HG02938 (cell line): Measurements from ENCODE around the gene SEMA3B.
"Not testable (repeated sequence)": the region's sequence is repeated elsewhere in the genome, so short reads cannot be mapped to it uniquely, and the experiment has no call there.

Experiments used
- ATAC-seq: cut with Tn5 transposase; IDR thresholded peaks from one replicate; pipeline ENCODE4 v1.9.1; 2021; ENCODE audit warnings: mild to moderate bottlenecking, moderate library complexity; ENCODE audit not compliant: unreplicated experiment

Gene SEMA3B

DNA sequence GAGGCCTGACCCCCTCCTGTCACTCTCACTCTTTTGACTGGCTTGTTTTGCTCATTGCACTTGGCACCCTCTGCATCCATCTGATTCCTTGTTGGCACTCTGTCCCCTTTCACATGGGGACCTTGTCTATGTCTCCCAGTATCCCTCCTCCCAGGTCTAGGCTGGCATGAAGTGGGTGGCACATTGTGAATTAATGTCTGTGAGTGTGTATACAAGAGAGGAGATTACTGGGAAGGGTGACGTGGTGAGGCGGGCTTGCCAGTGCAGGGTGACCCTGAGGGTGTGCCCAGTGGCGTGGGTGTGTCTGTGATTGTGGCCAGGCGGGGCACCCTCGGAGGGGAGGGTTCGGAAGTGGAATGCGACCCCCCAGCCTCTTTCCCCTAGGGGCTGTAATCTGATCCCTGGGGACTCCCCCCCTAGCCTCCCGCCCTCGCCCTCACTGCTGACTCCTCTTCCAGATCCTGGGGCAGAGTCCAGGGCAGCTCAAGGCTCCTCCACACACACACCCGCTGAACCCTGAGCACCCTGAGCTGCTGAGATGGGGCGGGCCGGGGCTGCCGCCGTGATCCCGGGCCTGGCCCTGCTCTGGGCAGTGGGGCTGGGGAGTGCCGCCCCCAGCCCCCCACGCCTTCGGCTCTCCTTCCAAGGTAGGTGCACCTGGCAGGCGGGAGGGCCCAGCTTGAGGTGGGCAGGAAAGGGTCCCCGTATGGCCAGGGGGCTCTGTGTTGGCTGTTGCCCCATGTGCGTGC lies at the start of gene SEMA3B:
Gene SEMA3B (plus strand): TSS at position 445 of the 749 bp plus-strand sequence. CDS start 94 bp downstream, at position 539.
- no peak for ATAC-seq

GRCh38 chr3:50219285-50219684 lies 49.7 kb upstream of the SEMA3B start:
- no peak for ATAC-seq

DNA sequence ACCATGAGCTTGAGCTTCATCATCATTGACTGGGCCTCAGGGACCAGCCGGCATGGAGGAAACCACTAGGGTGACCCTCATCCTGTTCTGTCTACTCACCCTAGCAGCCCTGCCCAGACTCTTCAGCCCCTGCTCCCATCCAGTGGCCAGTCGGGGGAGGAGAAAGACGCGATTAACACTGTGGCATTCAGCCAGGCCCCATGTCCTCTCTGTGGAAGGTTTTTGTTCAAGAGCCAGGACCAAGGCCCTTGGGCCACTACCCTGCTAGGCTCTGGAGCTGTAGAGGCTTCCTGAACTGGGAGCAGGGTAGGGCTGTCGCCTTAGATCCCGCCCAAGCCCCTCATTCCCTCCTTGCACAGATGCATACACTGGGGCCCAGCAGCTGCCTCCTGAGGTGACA lies 48.8 kb upstream of the SEMA3B start:
- ATAC-seq, result no peak

- ATAC-seq, result no peak
These were observed 47.9 kb upstream of the SEMA3B start for GRCh38 chr3:50221051-50221410.

- ATAC-seq, result no peak
These were observed 47.4 kb upstream of the SEMA3B start for GRCh38 chr3:50221411-50222168.

DNA sequence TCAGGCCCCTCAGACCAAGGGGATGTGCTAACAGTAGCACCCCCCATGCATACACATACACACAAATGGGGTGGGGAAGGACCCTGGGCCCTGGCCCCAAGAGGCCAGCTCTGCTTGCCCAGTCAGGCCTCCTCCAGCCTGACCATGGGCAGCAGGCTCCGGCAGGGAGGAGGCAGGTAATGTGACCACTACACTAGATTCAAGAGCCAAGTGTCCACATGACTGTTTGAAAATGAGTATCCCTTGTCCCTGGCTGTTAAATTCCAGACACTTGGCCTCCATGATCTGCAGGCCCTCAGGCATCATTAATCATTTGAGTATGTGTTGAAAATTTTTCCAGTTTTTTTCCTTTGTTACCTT lies 46.8 kb upstream of the SEMA3B start:
- no peak for ATAC-seq

DNA sequence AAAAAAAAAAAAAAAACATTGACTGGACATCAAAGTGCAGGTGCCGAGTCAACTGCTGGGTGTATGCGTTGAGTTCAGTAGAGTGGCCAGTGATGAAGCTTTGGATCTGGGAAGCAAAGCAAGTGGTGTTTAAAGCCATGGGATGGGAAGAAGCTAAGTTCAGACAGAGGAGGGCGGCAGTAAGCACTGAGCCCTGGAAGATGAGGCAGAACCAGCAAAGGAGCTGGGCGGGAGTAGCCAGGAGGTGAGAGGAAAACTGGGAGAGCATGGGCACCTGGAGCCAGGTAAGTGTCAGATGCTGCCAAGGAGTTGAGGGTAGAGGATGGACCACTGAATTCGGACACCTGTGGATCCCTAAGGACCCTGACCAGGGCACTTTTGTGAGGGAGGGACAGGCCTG lies 44.3 kb upstream of the SEMA3B start:
- no peak for ATAC-seq

GRCh38 chr3:50226888-50227389 lies 42.0 kb upstream of the SEMA3B start:
- peak; percentile 9 for ATAC-seq

DNA sequence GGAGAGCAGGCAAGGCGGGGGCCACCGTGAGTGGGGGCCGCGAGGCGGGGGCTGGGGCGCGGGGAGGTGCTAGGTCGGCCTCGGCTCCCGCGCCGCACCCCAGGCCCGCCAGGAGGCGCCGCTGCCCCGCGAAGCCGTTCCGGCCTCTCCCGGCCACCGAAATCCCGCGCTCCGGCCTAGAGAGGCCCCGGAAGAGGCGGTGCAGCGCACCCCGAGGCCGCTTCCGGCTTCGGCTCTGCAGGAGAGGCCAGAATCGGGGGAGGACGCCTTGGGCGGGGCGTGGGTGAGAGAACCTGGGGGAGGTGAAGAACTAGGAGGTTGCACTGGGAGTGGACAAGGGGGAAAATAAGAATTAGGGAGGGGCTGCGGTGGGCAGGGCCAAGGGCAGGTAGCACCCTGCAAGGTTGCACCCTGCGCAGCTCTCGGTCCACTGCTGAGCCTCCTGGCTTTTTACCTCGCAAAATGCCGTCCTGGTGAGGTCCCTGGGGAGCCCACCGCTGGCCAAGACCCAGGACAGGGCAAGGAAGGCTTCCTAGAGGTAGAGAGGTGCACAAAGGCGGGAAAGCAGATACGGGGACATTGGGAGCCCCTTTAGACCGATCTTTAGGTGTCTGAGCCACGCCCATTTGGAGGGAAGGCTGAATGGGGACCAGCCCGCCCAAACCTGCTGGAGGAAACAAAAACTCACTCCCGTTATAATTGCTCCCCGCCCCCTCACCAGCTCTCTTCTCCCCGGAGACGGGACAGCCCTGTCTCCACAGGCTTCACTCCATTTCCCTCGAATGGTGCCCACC lies 41.4 kb upstream of the SEMA3B start:
- peak; percentile 72 for ATAC-seq

DNA sequence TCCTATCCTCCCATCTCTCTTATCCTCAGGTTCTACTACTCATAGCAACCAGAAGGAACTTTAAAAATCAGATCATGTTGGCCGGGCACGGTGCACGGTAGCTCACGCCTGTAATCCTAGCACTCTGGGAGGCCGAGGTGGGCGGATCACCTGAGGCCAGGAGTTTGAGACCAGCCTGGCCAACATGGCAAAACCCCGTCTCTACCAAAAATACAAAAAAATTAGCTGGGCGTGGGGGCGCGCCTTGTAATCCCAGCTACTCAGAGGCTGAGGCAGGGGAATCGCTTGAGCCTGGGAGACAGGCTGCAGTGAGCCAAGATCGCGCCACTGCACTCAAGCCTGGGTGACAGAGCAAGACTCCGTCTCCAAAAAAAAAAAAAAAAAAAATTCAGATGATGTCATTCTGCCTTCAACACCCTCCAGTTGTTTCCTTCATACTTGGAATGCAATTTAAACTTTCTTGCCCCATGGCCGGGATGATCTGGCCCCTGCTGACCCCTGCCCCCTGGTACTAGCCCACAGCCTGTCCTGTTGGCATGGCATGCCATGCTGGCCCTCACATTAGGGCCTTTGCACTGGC lies 40.7 kb upstream of the SEMA3B start:
- not testable (repeated sequence) for ATAC-seq

GRCh38 chr3:50229490-50229889 lies 39.5 kb upstream of the SEMA3B start:
- ATAC-seq, result no peak

GRCh38 chr3:50230104-50230793 lies 38.7 kb upstream of the SEMA3B start:
- ATAC-seq, result no peak

GRCh38 chr3:50230794-50231125 lies 38.2 kb upstream of the SEMA3B start:
- no peak for ATAC-seq

DNA sequence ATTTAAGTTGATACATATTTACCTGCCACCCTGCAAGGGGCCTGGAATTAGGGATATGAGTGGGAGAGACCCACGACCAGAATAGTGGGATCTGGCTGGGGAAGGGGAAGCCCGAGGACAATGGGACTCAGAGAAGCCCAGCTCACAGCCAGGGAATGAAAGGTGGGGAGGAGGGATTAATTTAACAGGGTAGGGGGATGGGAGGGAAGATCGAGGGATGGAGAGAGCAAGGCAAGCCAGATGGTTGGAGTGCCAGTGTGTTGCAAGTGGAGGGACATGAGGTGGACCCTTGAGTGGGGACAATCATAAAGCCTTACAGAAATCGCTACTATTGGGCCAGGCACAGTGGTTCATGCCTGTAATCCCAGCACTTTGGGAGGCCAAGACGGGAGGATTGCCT lies 37.4 kb upstream of the SEMA3B start:
- no peak for ATAC-seq

DNA sequence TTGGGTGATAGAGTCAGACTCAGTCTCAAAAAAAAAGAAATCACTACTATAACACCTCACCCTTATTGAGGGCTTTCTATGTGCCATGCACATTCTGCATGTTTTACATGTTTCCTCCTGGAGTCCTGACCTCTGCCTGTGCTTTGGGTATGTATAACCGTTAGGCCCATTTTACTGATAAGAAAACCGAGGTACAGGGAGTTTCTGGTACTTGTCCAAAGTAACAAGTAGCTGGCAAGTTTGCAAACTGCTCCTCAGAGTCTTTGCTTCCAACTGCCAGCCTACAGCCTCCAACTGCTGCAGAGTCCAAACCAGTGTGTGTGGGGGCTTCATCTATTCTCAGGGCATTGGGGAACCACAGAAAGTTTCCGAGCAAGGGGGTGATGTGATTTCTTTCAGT lies 36.6 kb upstream of the SEMA3B start:
- ATAC-seq, result no peak

- no peak for ATAC-seq
These were observed 35.8 kb upstream of the SEMA3B start for GRCh38 chr3:50233176-50233575.

GRCh38 chr3:50235716-50236483 lies 33.0 kb upstream of the SEMA3B start, which contains the start of gene GNAI2:
TSS of gene GNAI2 (plus strand) at chr3:50236204. CDS start at chr3:50236336, 132 bp downstream.
- peak; percentile 92 for ATAC-seq

DNA sequence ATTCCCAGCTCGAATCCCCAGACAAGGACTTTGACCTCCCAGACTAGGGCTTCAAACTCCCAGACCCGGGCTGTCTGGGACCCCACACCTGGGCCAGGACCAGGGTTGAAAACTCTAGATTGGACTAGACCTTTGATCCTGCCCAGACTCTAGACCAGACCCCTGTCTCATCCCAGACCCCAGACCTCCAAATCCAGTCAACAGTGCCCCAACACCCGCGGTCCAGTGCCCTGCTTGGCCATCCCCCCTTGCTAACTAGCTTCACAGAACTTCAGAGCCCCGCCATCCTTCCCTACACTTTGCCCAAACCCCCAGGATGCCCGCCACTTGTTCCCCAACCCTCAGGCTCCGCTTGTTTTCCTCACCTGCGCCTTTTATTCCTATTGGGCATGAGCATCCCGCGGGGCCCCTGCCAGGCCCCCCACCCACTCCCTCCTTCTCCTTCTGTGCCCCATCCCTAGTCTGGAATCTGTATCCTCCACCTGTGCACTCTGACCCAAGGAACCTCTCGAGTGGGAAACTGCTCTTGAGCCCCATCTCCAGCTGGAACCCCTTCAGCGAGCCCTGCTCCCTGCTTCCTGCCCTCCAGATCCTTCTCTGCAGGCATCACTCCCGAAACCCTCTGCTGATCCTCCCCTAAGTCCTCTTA lies 32.3 kb upstream of the SEMA3B start:
- ATAC-seq, result no peak

- no peak for ATAC-seq
These were observed 31.8 kb upstream of the SEMA3B start for GRCh38 chr3:50237133-50237651.
